OCI-LY7 (cell line): ENCODE measurements around the gene CES2.
"Not testable (repeated sequence)": the region's sequence is repeated elsewhere in the genome, so short reads cannot be mapped to it uniquely, and the experiment has no call there.

Experiments
- CTCF ChIP-seq: fragments of 200-600 bp; sonication (generic); conservative IDR thresholded peaks from 2 replicates; pipeline ENCODE4 v1.5.1; 2014; ENCODE audit warnings: mild to moderate bottlenecking, antibody characterized with exemption, low read length, moderate library complexity, mixed read lengths
- EZH2phosphoT487 ChIP-seq: fragments of 200-600 bp; sonication (generic); IDR thresholded peaks from 2 replicates; pipeline ENCODE4 v1.6.1; 2018; ENCODE audit warnings: low read depth, borderline replicate concordance, mild to moderate bottlenecking, mixed run types, antibody characterized with exemption, low read length, moderate library complexity, mixed read lengths

GRCh38 chr16:66896682-66897081 is 38.6 kb upstream of the CES2 start:
- TF ChIP-seq CTCF, EZH2phosphoT487: not testable (repeated sequence)
